MM.1S (cell line): ENCODE data around the gene CYSRT1.

Experiments used
- DNase-seq: peaks from one replicate; pipeline ENCODE4 v3.0.0-alpha.2; 2015
- H2AFZ ChIP-seq: fragments of 300-600 bp; sonication (generic); 2 replicates; pipeline ENCODE4 v1.6.0; 2016; ENCODE audit warnings: antibody characterized with exemption, low read length
- H3F3A ChIP-seq: fragments of 300-600 bp; sonication (generic); 2 replicates; pipeline ENCODE4 v1.6.1; 2016; ENCODE audit warnings: mild to moderate bottlenecking, antibody characterized with exemption, low read length, moderate library complexity, mixed read lengths; ENCODE audit not compliant: insufficient read depth
- H3K27ac ChIP-seq: fragments of 300-600 bp; sonication (generic); 2 replicates; pipeline ENCODE4 v1.5.1; 2016; ENCODE audit warnings: mild to moderate bottlenecking, low read length
- H3K27me3 ChIP-seq: fragments of 300-600 bp; sonication (generic); replicated peaks from 2 replicates; pipeline ENCODE4 v1.6.0; 2016; ENCODE audit warnings: low read length; ENCODE audit not compliant: insufficient read depth
- H3K36me3 ChIP-seq: fragments of 300-600 bp; sonication (generic); replicated peaks from 2 replicates; pipeline ENCODE4 v1.6.1; 2016; ENCODE audit warnings: mild to moderate bottlenecking, low read length, mixed read lengths; ENCODE audit not compliant: insufficient read depth
- H3K4me1 ChIP-seq: fragments of 300-600 bp; sonication (generic); 2 replicates; pipeline ENCODE4 v1.6.1; 2016; ENCODE audit warnings: low read length, mixed read lengths
- H3K4me2 ChIP-seq: fragments of 300-600 bp; sonication (generic); 2 replicates; pipeline ENCODE4 v1.6.0; 2016; ENCODE audit warnings: low read depth, low read length
- H3K4me3 ChIP-seq: fragments of 300-600 bp; sonication (generic); 2 replicates; pipeline ENCODE4 v1.5.1; 2016; ENCODE audit warnings: low read length, mixed read lengths
- H3K79me2 ChIP-seq: fragments of 300-600 bp; sonication (generic); 2 replicates; pipeline ENCODE4 v1.6.1; 2016; ENCODE audit warnings: mixed run types, low read length, mixed read lengths
- H3K9ac ChIP-seq: fragments of 300-600 bp; sonication (generic); 2 replicates; pipeline ENCODE4 v1.6.1; 2016; ENCODE audit warnings: low read length, mixed read lengths
- H3K9me2 ChIP-seq: fragments of 300-600 bp; sonication (generic); replicated peaks from 2 replicates; pipeline ENCODE4 v1.6.1; 2016; ENCODE audit warnings: mild to moderate bottlenecking, low read length, mixed read lengths; ENCODE audit not compliant: insufficient read depth
- H3K9me3 ChIP-seq: fragments of 300-600 bp; sonication (generic); replicated peaks from 2 replicates; pipeline ENCODE4 v1.6.1; 2016; ENCODE audit warnings: mild to moderate bottlenecking, low read length, mixed read lengths; ENCODE audit not compliant: insufficient read depth
- H4K20me1 ChIP-seq: fragments of 300-600 bp; sonication (generic); 2 replicates; pipeline ENCODE4 v1.6.1; 2016; ENCODE audit warnings: mild to moderate bottlenecking, low read length, moderate library complexity, mixed read lengths; ENCODE audit not compliant: insufficient read depth
- EZH2 ChIP-seq: fragments of 300-600 bp; sonication (generic); optimal IDR thresholded peaks from 2 replicates; pipeline ENCODE3; 2017; ENCODE audit warnings: low read depth, mild to moderate bottlenecking, antibody characterized with exemption, low read length, mixed read lengths
- EZH2phosphoT487 ChIP-seq: fragments of 300-600 bp; sonication (generic); IDR thresholded peaks from 2 replicates; pipeline ENCODE4 v1.6.1; 2018; ENCODE audit warnings: antibody characterized with exemption, low read length
- TF ChIP-seq, protein P1 (sequence below): fragments of 300-600 bp; sonication (generic); IDR thresholded peaks from 2 replicates; pipeline ENCODE4 v1.5.1; 2016; ENCODE audit warnings: antibody characterized with exemption, low read length, mixed read lengths

The CYSRT1 gene

DNA sequence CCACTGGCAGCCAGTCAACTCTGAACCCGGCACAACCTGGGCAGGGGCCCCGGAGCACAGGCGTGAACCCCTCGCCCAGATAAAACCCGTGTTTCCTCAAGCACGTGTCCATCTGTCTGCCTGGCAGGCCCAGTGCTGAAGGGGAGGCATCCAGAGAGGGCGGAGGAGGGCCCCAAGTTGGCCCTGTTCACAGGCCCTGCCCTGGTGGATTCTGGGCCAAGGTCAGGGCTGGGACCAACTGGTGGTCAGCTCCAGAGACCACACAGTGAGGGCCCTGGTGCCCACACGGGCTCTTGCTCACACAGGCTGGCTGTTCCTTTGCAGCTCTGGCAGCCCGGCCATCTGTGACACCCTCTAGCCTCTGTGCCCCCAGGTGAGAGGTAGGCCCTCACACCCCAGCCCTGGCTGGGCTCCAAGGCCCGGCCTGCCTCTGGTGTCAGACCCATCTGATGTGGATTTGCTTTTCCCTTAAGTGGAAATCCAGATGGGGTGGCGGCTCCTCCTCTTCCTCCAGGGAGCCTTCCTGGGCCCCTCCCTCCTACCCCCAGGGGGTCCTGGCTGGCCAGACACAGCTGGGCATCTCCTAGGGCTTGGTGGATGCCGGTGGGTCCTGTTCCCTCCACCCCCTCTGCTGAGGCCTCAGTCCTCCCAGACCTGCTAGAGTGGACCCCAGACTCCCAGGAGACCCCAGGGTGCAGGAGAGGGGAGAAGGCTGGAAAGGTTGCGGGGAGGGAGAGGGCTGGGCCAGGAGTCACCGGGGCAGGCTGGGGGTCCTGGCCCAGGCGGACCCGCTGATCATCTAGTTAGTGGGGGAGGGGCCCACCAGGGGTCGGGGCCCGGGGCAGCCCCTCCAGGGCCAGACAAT lies 25.6 kb downstream of the CYSRT1 start:
- Histone ChIP-seq H3K9me3 (no peaks in the 10 kb centered on the region), H4K20me1 (no peaks in the 10 kb centered on the region), H3K27ac (no peak overlapping the region), H2AFZ (no peak overlapping the region), H3K4me1 (peaks cover 4% of the 10 kb centered on the region; the same call in 1 of the 2 replicates), H3K36me3 (no peaks in the 10 kb centered on the region), H3K9me2 (no peaks in the 10 kb centered on the region), H3K9ac (no peak overlapping the region), H3F3A (peaks cover 3% of the 10 kb centered on the region; the same call in 1 of the 2 replicates), H3K27me3 (no peaks in the 10 kb centered on the region), H3K4me2 (no peak overlapping the region), H3K79me2 (peaks cover 3% of the 10 kb centered on the region), H3K4me3 (no peak overlapping the region)
- DNase-seq = no peak
- TF ChIP-seq EZH2 = no peak
- TF ChIP-seq EZH2phosphoT487 = no peak
- TF ChIP-seq, protein P1, sequence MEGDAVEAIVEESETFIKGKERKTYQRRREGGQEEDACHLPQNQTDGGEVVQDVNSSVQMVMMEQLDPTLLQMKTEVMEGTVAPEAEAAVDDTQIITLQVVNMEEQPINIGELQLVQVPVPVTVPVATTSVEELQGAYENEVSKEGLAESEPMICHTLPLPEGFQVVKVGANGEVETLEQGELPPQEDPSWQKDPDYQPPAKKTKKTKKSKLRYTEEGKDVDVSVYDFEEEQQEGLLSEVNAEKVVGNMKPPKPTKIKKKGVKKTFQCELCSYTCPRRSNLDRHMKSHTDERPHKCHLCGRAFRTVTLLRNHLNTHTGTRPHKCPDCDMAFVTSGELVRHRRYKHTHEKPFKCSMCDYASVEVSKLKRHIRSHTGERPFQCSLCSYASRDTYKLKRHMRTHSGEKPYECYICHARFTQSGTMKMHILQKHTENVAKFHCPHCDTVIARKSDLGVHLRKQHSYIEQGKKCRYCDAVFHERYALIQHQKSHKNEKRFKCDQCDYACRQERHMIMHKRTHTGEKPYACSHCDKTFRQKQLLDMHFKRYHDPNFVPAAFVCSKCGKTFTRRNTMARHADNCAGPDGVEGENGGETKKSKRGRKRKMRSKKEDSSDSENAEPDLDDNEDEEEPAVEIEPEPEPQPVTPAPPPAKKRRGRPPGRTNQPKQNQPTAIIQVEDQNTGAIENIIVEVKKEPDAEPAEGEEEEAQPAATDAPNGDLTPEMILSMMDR = no peak

DNA sequence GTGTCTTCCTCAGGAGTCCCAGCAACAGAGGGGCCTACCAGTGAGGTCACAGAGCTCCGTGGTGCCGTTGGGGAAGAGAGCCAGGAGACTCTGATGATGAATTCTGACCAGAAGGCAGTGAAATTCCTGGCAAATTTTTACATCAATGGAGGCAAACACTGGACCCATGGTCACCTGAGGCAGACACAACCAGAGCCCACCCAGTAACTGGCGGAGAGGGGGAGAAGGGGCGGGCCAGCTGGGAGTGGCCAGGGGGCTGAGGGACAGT lies 26.2 kb downstream of the CYSRT1 start, which contains the start of gene STPG3:
STPG3 (plus strand) TSS at position 93 of the 268 bp plus-strand sequence; CDS start at position 94, 1 bp downstream.
- TF ChIP-seq EZH2phosphoT487 = no peak
- TF ChIP-seq, protein P1 = no peak
- no peak for TF ChIP-seq EZH2
- no peak within 1 kb of the TSS for H3K9ac ChIP-seq
- no peaks in the 10 kb centered on the region for H3K27me3 ChIP-seq
- no peaks in the 10 kb centered on the region for H3K36me3 ChIP-seq
- H3K9me2 ChIP-seq = no peaks in the 10 kb centered on the region
- H3K9me3 ChIP-seq = no peaks in the 10 kb centered on the region
- H3K4me3 ChIP-seq = no peak within 1 kb of the TSS
- H2AFZ ChIP-seq = no peak within 1 kb of the TSS
- no peak for DNase-seq
- H4K20me1 ChIP-seq = no peaks in the 10 kb centered on the region
- peaks cover 8% of the 10 kb centered on the region for H3F3A ChIP-seq
- peaks cover 8% of the 10 kb centered on the region for H3K79me2 ChIP-seq
- H3K27ac ChIP-seq = no peak within 1 kb of the TSS
- no peak within 1 kb of the TSS for H3K4me2 ChIP-seq
- H3K4me1 ChIP-seq = peaks cover 6% of the 10 kb centered on the region; the same call in 1 of the 2 replicates

DNA sequence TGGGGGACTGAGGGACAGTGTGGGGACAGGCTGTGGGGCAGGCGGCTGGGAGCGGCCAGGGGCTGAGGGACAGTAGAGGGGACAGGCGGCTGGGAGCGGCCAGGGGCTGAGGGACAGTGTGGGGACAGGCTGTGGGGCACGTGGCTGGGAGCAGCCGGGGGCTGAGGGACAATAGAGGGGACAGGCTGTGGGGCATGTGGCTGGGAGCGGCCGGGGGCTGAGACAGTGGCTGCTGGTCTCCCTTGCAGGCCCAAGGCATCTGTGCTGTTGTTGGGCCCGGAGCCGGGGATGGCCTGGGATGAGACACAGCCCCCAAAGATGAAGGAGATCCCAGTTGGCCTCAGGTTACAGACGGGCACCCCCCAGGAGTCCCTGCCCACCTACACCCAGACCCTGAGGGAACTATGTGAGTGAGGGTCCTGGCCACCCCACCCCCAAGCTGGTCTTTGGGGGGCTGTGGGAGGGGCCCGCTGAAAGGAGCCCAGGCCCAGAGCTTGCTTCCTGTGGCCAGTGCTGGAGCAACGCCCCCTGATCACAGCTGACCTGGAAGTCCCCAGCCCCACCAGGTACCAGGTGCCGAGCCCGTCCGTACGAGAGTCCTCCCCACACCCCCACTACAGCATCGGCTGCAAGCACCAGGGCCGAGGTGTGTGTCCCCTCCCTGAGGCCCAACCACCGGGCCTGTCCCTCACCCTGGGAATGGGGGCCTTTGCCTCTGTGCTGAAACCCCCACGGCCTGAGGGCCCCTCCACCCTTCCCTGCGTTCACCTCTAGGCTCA lies 26.7 kb downstream of the CYSRT1 start:
- H3F3A ChIP-seq = peaks cover 8% of the 10 kb centered on the region
- H3K9me2 ChIP-seq = no peaks in the 10 kb centered on the region
- no peaks in the 10 kb centered on the region for H4K20me1 ChIP-seq
- TF ChIP-seq, protein P1 = no peak
- TF ChIP-seq EZH2 = no peak
- no peak for TF ChIP-seq EZH2phosphoT487
- no peak overlapping the region for H2AFZ ChIP-seq
- no peaks in the 10 kb centered on the region for H3K27me3 ChIP-seq
- no peak overlapping the region for H3K4me3 ChIP-seq
- DNase-seq = no peak
- no peak overlapping the region for H3K4me2 ChIP-seq
- H3K9ac ChIP-seq = no peak overlapping the region
- H3K4me1 ChIP-seq = peaks cover 10% of the 10 kb centered on the region; the same call in 1 of the 2 replicates
- H3K27ac ChIP-seq = no peak overlapping the region
- no peaks in the 10 kb centered on the region for H3K36me3 ChIP-seq
- H3K79me2 ChIP-seq = peaks cover 14% of the 10 kb centered on the region
- H3K9me3 ChIP-seq = no peaks in the 10 kb centered on the region
